ENCODE data around the gene CASQ1. TPM values are rescaled to one million over a fixed set of nuclear protein-coding genes. Genes with fewer than 3 reads are reported as not detected.

Gene CASQ1
- total and polyA plus RNA-seq, 9 of the 15 experiments (the other 6 are each of a cell fraction or from before 2014, with no cell fraction given) = not detected

GRCh38 chr1:160158534-160158933, 31.8 kb upstream of the CASQ1 start (continued):
- TF ChIP-seq CBFA2T2 (conservative IDR thresholded peaks at IDR 0.05) (0 out of 2 replicates have a peak, but pooled peaks have one; percentile 27), ILK (tag; IDR thresholded peaks at IDR 0.05; ENCODE audit: borderline replicate concordance, low read depth) (no peak), MAFG (tag; conservative IDR thresholded peaks at IDR 0.05) (no peak), PYGO2 (tag; IDR thresholded peaks at IDR 0.05) (no peak), ZNF140 (CRISPR knock-in tag; IDR thresholded peaks at IDR 0.05) (no peak), RAD51 (IDR thresholded peaks at IDR 0.05; ENCODE audit: borderline replicate concordance, low read depth) (peak; percentile 69), ZNF695 (CRISPR knock-in tag; IDR thresholded peaks at IDR 0.05) (no peak), BRD9 (IDR thresholded peaks at IDR 0.05; ENCODE audit: low read depth, partially characterized antibody) (no peak), HINFP (tag; conservative IDR thresholded peaks at IDR 0.05; ENCODE audit: low read depth) (no peak), ELF1 (tag; IDR thresholded peaks at IDR 0.05) (no peak), RBFOX2 (IDR thresholded peaks at IDR 0.05; ENCODE audit: low read depth, low read length) (no peak), ZNF347 (CRISPR knock-in tag; IDR thresholded peaks at IDR 0.05; ENCODE audit: low read depth) (no peak)
- TF ChIP-seq, protein P1, sequence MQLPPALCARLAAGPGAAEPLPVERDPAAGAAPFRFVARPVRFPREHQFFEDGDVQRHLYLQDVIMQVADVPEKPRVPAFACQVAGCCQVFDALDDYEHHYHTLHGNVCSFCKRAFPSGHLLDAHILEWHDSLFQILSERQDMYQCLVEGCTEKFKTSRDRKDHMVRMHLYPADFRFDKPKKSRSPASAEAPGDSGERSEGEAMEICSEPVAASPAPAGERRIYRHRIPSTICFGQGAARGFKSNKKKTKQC (CRISPR knock-in tag; IDR thresholded peaks at IDR 0.05) = no peak
- TF ChIP-seq, protein P2, sequence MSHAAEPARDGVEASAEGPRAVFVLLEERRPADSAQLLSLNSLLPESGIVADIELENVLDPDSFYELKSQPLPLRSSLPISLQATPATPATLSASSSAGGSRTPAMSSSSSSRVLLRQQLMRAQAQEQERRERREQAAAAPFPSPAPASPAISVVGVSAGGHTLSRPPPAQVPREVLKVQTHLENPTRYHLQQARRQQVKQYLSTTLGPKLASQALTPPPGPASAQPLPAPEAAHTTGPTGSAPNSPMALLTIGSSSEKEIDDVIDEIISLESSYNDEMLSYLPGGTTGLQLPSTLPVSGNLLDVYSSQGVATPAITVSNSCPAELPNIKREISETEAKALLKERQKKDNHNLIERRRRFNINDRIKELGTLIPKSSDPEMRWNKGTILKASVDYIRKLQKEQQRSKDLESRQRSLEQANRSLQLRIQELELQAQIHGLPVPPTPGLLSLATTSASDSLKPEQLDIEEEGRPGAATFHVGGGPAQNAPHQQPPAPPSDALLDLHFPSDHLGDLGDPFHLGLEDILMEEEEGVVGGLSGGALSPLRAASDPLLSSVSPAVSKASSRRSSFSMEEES (CRISPR knock-in tag; IDR thresholded peaks at IDR 0.05) = peak; percentile 68

Measured in K562 (cell line).